ENCODE measurements around the gene ADCY2.

DNA sequence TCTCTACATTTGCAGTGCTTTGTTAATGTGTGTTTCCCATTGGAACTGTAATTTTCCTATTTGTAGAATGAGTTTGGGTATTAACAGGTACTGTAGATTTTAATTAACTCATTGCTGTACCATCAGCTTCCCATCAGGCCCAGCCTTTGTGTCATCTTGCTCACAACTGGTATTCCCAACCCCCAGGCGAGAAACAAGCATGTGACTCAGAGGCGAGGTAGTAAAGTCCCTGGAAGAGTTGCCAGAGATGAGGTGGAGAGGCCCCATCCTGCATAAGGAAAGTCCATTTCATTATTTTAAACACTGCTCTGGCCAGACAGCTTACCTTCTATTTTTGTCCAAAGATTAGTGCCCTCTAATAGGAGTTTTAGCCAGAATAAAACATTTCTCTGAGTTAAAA, 29.9 kb downstream of the ADCY2 start:
- TF ChIP-seq SUZ12 (IDR thresholded peaks at IDR 0.05; ENCODE audit: extremely low read depth, insufficient read depth, insufficient read length), result no peak
- TF ChIP-seq YY1 (IDR thresholded peaks at IDR 0.05; ENCODE audit: insufficient read depth, insufficient read length), result no peak
- TF ChIP-seq ZNF274 (IDR thresholded peaks at IDR 0.05; ENCODE audit: low read depth, low read length), result no peak
